Measurements from ENCODE around the gene HSBP1L1. TPM values are rescaled to one million over a fixed set of nuclear protein-coding genes. Genes with fewer than 3 reads are reported as not detected.

HSBP1L1 gene
- total RNA-seq, 1 donor from 2014 or later = not detected

- Mint-ChIP-seq H3K4me1 (ENCODE audit: low read depth, unreplicated experiment) (peaks cover 22% of the 10 kb centered on the region), H3K27ac (ENCODE audit: unreplicated experiment) (no peak overlapping the region), H3K27me3 (ENCODE audit: unreplicated experiment) (peaks cover 9% of the 10 kb centered on the region), H3K36me3 (ENCODE audit: unreplicated experiment) (peaks cover 18% of the 10 kb centered on the region), H3K9me3 (ENCODE audit: unreplicated experiment) (peaks cover 7% of the 10 kb centered on the region), H3K4me3 (ENCODE audit: unreplicated experiment) (no peak overlapping the region)
- TF ChIP-seq CTCF (IDR thresholded peaks at IDR 0.05; ENCODE audit: partially characterized antibody, unreplicated experiment) = no peak
- peak; percentile 4 for DNase-seq
Observed at GRCh38 chr18:79941473-79942119, 22.8 kb upstream of the HSBP1L1 start.

GRCh38 chr18:79942211-79942610 is 22.2 kb upstream of the HSBP1L1 start:
- peaks cover 5% of the 10 kb centered on the region for H3K9me3 Mint-ChIP-seq (ENCODE audit: unreplicated experiment)
- no peak for TF ChIP-seq CTCF (IDR thresholded peaks at IDR 0.05; ENCODE audit: partially characterized antibody, unreplicated experiment)
- H3K27me3 Mint-ChIP-seq (ENCODE audit: unreplicated experiment) = peaks cover 9% of the 10 kb centered on the region
- H3K27ac Mint-ChIP-seq (ENCODE audit: unreplicated experiment) = no peak overlapping the region
- H3K4me1 Mint-ChIP-seq (ENCODE audit: low read depth, unreplicated experiment) = peaks cover 25% of the 10 kb centered on the region
- H3K4me3 Mint-ChIP-seq (ENCODE audit: unreplicated experiment) = no peak overlapping the region
- H3K36me3 Mint-ChIP-seq (ENCODE audit: unreplicated experiment) = peaks cover 17% of the 10 kb centered on the region
- no peak for DNase-seq

GRCh38 chr18:79942786-79943607 is 21.4 kb upstream of the HSBP1L1 start:
- H3K4me3 Mint-ChIP-seq (ENCODE audit: unreplicated experiment) = no peak overlapping the region
- peaks cover 12% of the 10 kb centered on the region for H3K36me3 Mint-ChIP-seq (ENCODE audit: unreplicated experiment)
- H3K4me1 Mint-ChIP-seq (ENCODE audit: low read depth, unreplicated experiment) = peaks cover 26% of the 10 kb centered on the region
- no peak overlapping the region for H3K27ac Mint-ChIP-seq (ENCODE audit: unreplicated experiment)
- no peak for DNase-seq
- peaks cover 9% of the 10 kb centered on the region for H3K27me3 Mint-ChIP-seq (ENCODE audit: unreplicated experiment)
- H3K9me3 Mint-ChIP-seq (ENCODE audit: unreplicated experiment) = peaks cover 5% of the 10 kb centered on the region
- TF ChIP-seq CTCF (IDR thresholded peaks at IDR 0.05; ENCODE audit: partially characterized antibody, unreplicated experiment) = no peak

GRCh38 chr18:79943608-79944125 is 20.8 kb upstream of the HSBP1L1 start:
- Mint-ChIP-seq H3K4me1 (ENCODE audit: low read depth, unreplicated experiment) (peaks cover 29% of the 10 kb centered on the region), H3K27me3 (ENCODE audit: unreplicated experiment) (peaks cover 9% of the 10 kb centered on the region), H3K4me3 (ENCODE audit: unreplicated experiment) (no peak overlapping the region), H3K9me3 (ENCODE audit: unreplicated experiment) (peaks cover 10% of the 10 kb centered on the region), H3K27ac (ENCODE audit: unreplicated experiment) (no peak overlapping the region), H3K36me3 (ENCODE audit: unreplicated experiment) (peaks cover 12% of the 10 kb centered on the region)
- TF ChIP-seq CTCF (IDR thresholded peaks at IDR 0.05; ENCODE audit: partially characterized antibody, unreplicated experiment) = no peak
- no peak for DNase-seq
